IMR-90 (cell line): ENCODE results near the gene AK3. TPM values are rescaled to one million over a fixed set of nuclear protein-coding genes. Genes with fewer than 3 reads are reported as not detected.

Source experiments
- ATAC-seq: fragments of 200-7000 bp; cut with Tn5 transposase; 2 replicates; pipeline ENCODE4 v1.9.1; 2020; ENCODE audit warnings: low read depth, mild to moderate bottlenecking, moderate library complexity
- BruUV-seq: library from RNA; stranded (reverse); fragments of 400-500 nt; replicated peaks from 2 replicates; lab custom pipeline; 2021; lab: Mats Ljungman, UMichigan
- CTCF ChIA-PET: fragments of 300-600 bp; formaldehyde crosslinking; extraction: SDS; loops from one replicate; lab custom pipeline; 2021; ENCODE audit warnings: antibody characterized with exemption; lab: Yijun Ruan, JAX
- POLR2A ChIA-PET: fragments of 300-600 bp; sonication (Branson Sonifier 250); formaldehyde crosslinking; loops from one replicate; lab custom pipeline; 2022; ENCODE audit warnings: antibody characterized with exemption; ENCODE audit not compliant: unreplicated experiment; lab: Charles Lee
- DNase-seq: peaks from one replicate; pipeline ENCODE4 v3.0.0; 2013
- H2AFZ ChIP-seq: replicated peaks from 2 replicates; pipeline ENCODE3; 2013; ENCODE audit warnings: low read length, mild to moderate bottlenecking; ENCODE audit not compliant: poor library complexity
- H2AK5ac ChIP-seq: 2 replicates; pipeline ENCODE4 v1.6.1; 2013; ENCODE audit warnings: low read depth, low read length, inconsistent platforms
- H2AK9ac ChIP-seq: replicated peaks from 2 replicates; pipeline ENCODE3; 2013; ENCODE audit warnings: mild to moderate bottlenecking, low read depth, low read length, moderate library complexity; ENCODE audit not compliant: poor library complexity
- H2BK120ac ChIP-seq: 2 replicates; pipeline ENCODE4 v1.6.1; 2013; ENCODE audit warnings: low read depth, low read length, inconsistent platforms
- H2BK15ac ChIP-seq: 3 replicates; pipeline ENCODE4 v1.6.1; 2013; ENCODE audit warnings: low read depth, low read length, inconsistent platforms
- H2BK20ac ChIP-seq: 2 replicates; pipeline ENCODE4 v1.6.1; 2013; ENCODE audit warnings: low read depth, mild to moderate bottlenecking, inconsistent platforms, low read length, moderate library complexity
- H2BK5ac ChIP-seq: 2 replicates; pipeline ENCODE4 v1.6.1; 2013; ENCODE audit warnings: mild to moderate bottlenecking, low read depth, low read length, inconsistent platforms; ENCODE audit not compliant: poor library complexity, severe bottlenecking
- H3K14ac ChIP-seq: replicated peaks from 2 replicates; pipeline ENCODE4 v1.6.1; 2013; ENCODE audit warnings: low read depth, low read length, inconsistent platforms
- H3K18ac ChIP-seq: 2 replicates; pipeline ENCODE4 v1.6.1; 2013; ENCODE audit warnings: low read depth, low read length, control low read depth
- H3K23ac ChIP-seq: 2 replicates; pipeline ENCODE4 v1.6.1; 2013; ENCODE audit warnings: low read depth, low read length, inconsistent platforms
- H3K27ac ChIP-seq: 2 replicates; pipeline ENCODE4 v1.5.1; 2013; ENCODE audit warnings: mild to moderate bottlenecking, control low read depth, low read length; ENCODE audit not compliant: insufficient read depth
- H3K27me3 ChIP-seq: 2 replicates; pipeline ENCODE4 v1.6.1; 2013; ENCODE audit warnings: low read length; ENCODE audit not compliant: control insufficient read depth, insufficient read depth
- H3K36me3 ChIP-seq: 2 replicates; pipeline ENCODE4 v1.6.1; 2013; ENCODE audit warnings: low read length, mixed read lengths; ENCODE audit not compliant: control insufficient read depth, insufficient read depth
- H3K4ac ChIP-seq: 2 replicates; pipeline ENCODE4 v1.6.1; 2013; ENCODE audit warnings: low read depth, low read length, inconsistent platforms
- H3K4me1 ChIP-seq: 2 replicates; pipeline ENCODE4 v1.6.1; 2013; ENCODE audit warnings: low read length, mixed read lengths; ENCODE audit not compliant: control insufficient read depth, insufficient read depth
- H3K4me2 ChIP-seq: 2 replicates; pipeline ENCODE4 v1.6.1; 2013; ENCODE audit warnings: low read depth, mild to moderate bottlenecking, control low read depth, low read length, moderate library complexity
- H3K4me3 ChIP-seq: 2 replicates; pipeline ENCODE4 v1.5.1; 2013; ENCODE audit warnings: low read depth, mild to moderate bottlenecking, control low read depth, low read length, moderate library complexity; ENCODE audit not compliant: insufficient read depth
- H3K56ac ChIP-seq: 2 replicates; pipeline ENCODE4 v1.6.1; 2013; ENCODE audit warnings: low read length, inconsistent platforms; ENCODE audit not compliant: insufficient read depth; ENCODE audit errors: extremely low read depth
- H3K79me1 ChIP-seq, 2 experiments: 2 replicates each; pipeline ENCODE4 v1.6.1; 2013; ENCODE audit warnings: low read length in 2 of 2, inconsistent platforms in 1 of 2, low read depth in 1 of 2
- H3K9ac ChIP-seq: 2 replicates; pipeline ENCODE4 v1.6.1; 2013; ENCODE audit warnings: low read depth, low read length, control low read depth
- H3K9me1 ChIP-seq: 2 replicates; pipeline ENCODE4 v1.6.1; 2013; ENCODE audit warnings: low read length, inconsistent platforms; ENCODE audit not compliant: insufficient read depth
- H3K9me3 ChIP-seq: 2 replicates; pipeline ENCODE4 v1.6.1; 2013; ENCODE audit warnings: low read length; ENCODE audit not compliant: control insufficient read depth, insufficient read depth
- H4K20me1 ChIP-seq: 2 replicates; pipeline ENCODE4 v1.6.1; 2013; ENCODE audit warnings: low read length, inconsistent platforms; ENCODE audit not compliant: insufficient read depth
- H4K5ac ChIP-seq: 2 replicates; pipeline ENCODE4 v1.6.1; 2013; ENCODE audit warnings: mild to moderate bottlenecking, low read depth, low read length, control low read depth
- H4K8ac ChIP-seq, 2 experiments: 2 replicates each; pipeline ENCODE4 v1.6.1; 2013; ENCODE audit warnings: low read depth in 2 of 2, low read length in 2 of 2, control low read depth in 1 of 2, inconsistent platforms in 1 of 2
- H4K91ac ChIP-seq: 2 replicates; pipeline ENCODE4 v1.6.1; 2013; ENCODE audit warnings: low read depth, low read length, inconsistent platforms; ENCODE audit not compliant: insufficient read depth
- BHLHE40 ChIP-seq: fragments of 150-350 bp; IDR thresholded peaks from 2 replicates; pipeline ENCODE4 v1.6.1; 2016; ENCODE audit warnings: mild to moderate bottlenecking, low read depth, low read length
- CEBPB ChIP-seq: IDR thresholded peaks from 2 replicates; pipeline ENCODE4 v1.6.1; 2012; ENCODE audit warnings: low read depth, low read length, improper control_type of control experiment
- ELK1 ChIP-seq: fragments of 150-350 bp; IDR thresholded peaks from 2 replicates; pipeline ENCODE4 v1.6.1; 2016; ENCODE audit warnings: low read depth, mild to moderate bottlenecking, low read length, moderate library complexity, borderline replicate concordance
- MAZ ChIP-seq: IDR thresholded peaks from 2 replicates; pipeline ENCODE4 v1.6.1; 2012; ENCODE audit warnings: low read depth, mild to moderate bottlenecking, low read length, improper control_type of control experiment, moderate library complexity, borderline replicate concordance
- NFE2L2 ChIP-seq: fragments of 150-350 bp; IDR thresholded peaks from 2 replicates; pipeline ENCODE4 v1.6.1; 2016; ENCODE audit warnings: low read depth, mild to moderate bottlenecking, low read length
- POLR2A ChIP-seq: IDR thresholded peaks from 2 replicates; pipeline ENCODE4 v1.6.1; 2012; ENCODE audit warnings: mild to moderate bottlenecking, low read depth, low read length
- RAD21 ChIP-seq: IDR thresholded peaks from 2 replicates; pipeline ENCODE4 v1.6.1; 2012; ENCODE audit warnings: low read length, improper control_type of control experiment
- RCOR1 ChIP-seq: IDR thresholded peaks from 2 replicates; pipeline ENCODE4 v1.6.1; 2012; ENCODE audit warnings: mild to moderate bottlenecking, low read length, improper control_type of control experiment; ENCODE audit not compliant: insufficient replicate concordance
- RFX5 ChIP-seq: IDR thresholded peaks from 2 replicates; pipeline ENCODE4 v1.8.0; 2012; ENCODE audit warnings: low read depth, mild to moderate bottlenecking, low read length, moderate library complexity
- SMC3 ChIP-seq: fragments of 150-350 bp; IDR thresholded peaks from 2 replicates; pipeline ENCODE4 v1.6.1; 2016; ENCODE audit warnings: low read depth, mild to moderate bottlenecking, antibody characterized with exemption, low read length, moderate library complexity
- WGBS, 2 experiments: methylation state at CpG; one replicate each; pipeline versions ENCODE4 v1.1.5 to v1.1.7; 2013; ENCODE audit warnings: missing lambda C conversion rate in 2 of 2; ENCODE audit not compliant: insufficient read length in 1 of 2; ENCODE audit errors: extremely low coverage in 2 of 2; 5-methylcytosine and 5-hydroxymethylcytosine counted together
- dilution Hi-C: fragments of 300-500 bp; cut with HindIII; formaldehyde crosslinking; loops from one replicate; pipeline ENCODE4 v1.14.3; 2018; ENCODE audit warnings: low sequenced_read_pairs; ENCODE audit not compliant: unreplicated experiment
- in situ Hi-C: fragments of 300-500 bp; cut with MboI; formaldehyde crosslinking; loops from 3 replicates; pipeline ENCODE4 v1.14.3; 2019; ENCODE audit warnings: low sequenced_read_pairs, inconsistent platforms, mixed read lengths
- intact Hi-C: fragments of 100-400 bp; cut with micrococcal nuclease; formaldehyde crosslinking; loops from 2 replicates; pipeline ENCODE4 v1.10.0; 2022
- polyA plus RNA-seq, 3 experiments: library from polyadenylated mRNA; depleted of rRNA; stranded (reverse); fragments of >200 nt; gene quantifications; 2 replicates each; pipeline ENCODE4 v1.2.3, GENCODE V29; 2012; ENCODE audit warnings: low replicate concordance in 1 of 3
- total RNA-seq: library from RNA; depleted of rRNA; stranded (reverse); fragments of >200 nt; gene quantifications from 2 replicates; pipeline ENCODE4 v1.2.3, GENCODE V29; 2012

Gene AK3
- total and polyA plus RNA-seq, 2 of the 4 experiments (the other 2 are of a cell fraction), result 24.7 to 26.2 TPM

GRCh38 chr9:4774209-4774608, 33.2 kb upstream of the AK3 start:
- Histone ChIP-seq H4K5ac (no peak overlapping the region), H2AK5ac (no peak overlapping the region), H3K14ac (no peak overlapping the region), H3K4ac (no peak overlapping the region), H2BK120ac (no peak overlapping the region), H3K36me3 (no peaks in the 10 kb centered on the region), H3K79me1 (no peaks in the 10 kb centered on the region), H3K9me1 (no peaks in the 10 kb centered on the region), H2AK9ac (no peak overlapping the region), H3K4me2 (no peak overlapping the region), H3K4me3 (no peak overlapping the region), H3K27ac (no peak overlapping the region), H2BK15ac (no peak overlapping the region), H4K20me1 (no peaks in the 10 kb centered on the region), H2AFZ (no peak overlapping the region), H3K9me3 (no peaks in the 10 kb centered on the region), H3K23ac (no peak overlapping the region), H4K8ac (no peak overlapping the region), H2BK20ac (no peak overlapping the region), H3K4me1 (no peaks in the 10 kb centered on the region), H4K91ac (no peak overlapping the region), H3K27me3 (peaks cover 4% of the 10 kb centered on the region), H3K9ac (no peak overlapping the region), H3K18ac (no peak overlapping the region), H3K56ac (no peak overlapping the region), H2BK5ac (no peak overlapping the region)
- intact Hi-C loops, result no loop called here
- ATAC-seq (no peak), DNase-seq (no peak)
- in situ Hi-C loops, result loop anchor here (25.0 kb wide), 2 partner anchors 413 to 663 kb away; partner anchors contain the start of genes INSL6 and PLGRKT
- CTCF ChIA-PET, result no interaction called here
- no peak for TF ChIP-seq CEBPB
- no peak for TF ChIP-seq RCOR1
- TF ChIP-seq RFX5, result no peak
- no peak for TF ChIP-seq POLR2A
- TF ChIP-seq BHLHE40, result no peak
- no peak for TF ChIP-seq ELK1
- no peak for TF ChIP-seq NFE2L2
- no peak for TF ChIP-seq RAD21
- TF ChIP-seq MAZ, result no peak
- no peak for TF ChIP-seq SMC3
- no TSS peak for BruUV-seq
- WGBS, 2 experiments, result no CpG with 5 or more reads among the region's 1 CpG
- dilution Hi-C loops, result no loop called here
- POLR2A ChIA-PET, result no interaction called here
